Ishikawa (cell line): ENCODE data around the gene PRTG.

Source experiments
- CEBPB ChIP-seq: IDR thresholded peaks from 2 replicates; pipeline ENCODE4 v1.6.1; 2012
- CREB1 ChIP-seq: IDR thresholded peaks from 2 replicates; pipeline ENCODE4 v1.6.1; 2012; ENCODE audit warnings: low read depth
- EP300 ChIP-seq: IDR thresholded peaks from 2 replicates; pipeline ENCODE4 v1.6.1; 2012; ENCODE audit warnings: borderline replicate concordance
- FOXM1 ChIP-seq: IDR thresholded peaks from 2 replicates; pipeline ENCODE4 v1.6.1; 2012; ENCODE audit warnings: low read depth, borderline replicate concordance
- MAX ChIP-seq: IDR thresholded peaks from 2 replicates; pipeline ENCODE4 v1.6.1; 2012
- NFIC ChIP-seq: IDR thresholded peaks from 2 replicates; pipeline ENCODE4 v1.6.1; 2012
- RAD21 ChIP-seq: IDR thresholded peaks from 2 replicates; pipeline ENCODE4 v1.6.1; 2012; ENCODE audit warnings: low read depth
- TAF1 ChIP-seq: IDR thresholded peaks from 2 replicates; pipeline ENCODE4 v1.6.1; 2012; ENCODE audit warnings: low read depth, mild to moderate bottlenecking
- TEAD4 ChIP-seq: IDR thresholded peaks from 2 replicates; pipeline ENCODE4 v1.6.1; 2012
- USF1 ChIP-seq: IDR thresholded peaks from 2 replicates; pipeline ENCODE4 v1.6.1; 2012
- YY1 ChIP-seq: IDR thresholded peaks from 2 replicates; pipeline ENCODE4 v1.6.1; 2012; ENCODE audit warnings: low read depth
- ZBTB7A ChIP-seq: IDR thresholded peaks from 2 replicates; pipeline ENCODE4 v1.6.1; 2012; ENCODE audit warnings: low read depth
- TF ChIP-seq, protein P1 (sequence below): IDR thresholded peaks from 2 replicates; pipeline ENCODE4 v1.6.1; 2012; ENCODE audit warnings: low read depth, mild to moderate bottlenecking

DNA sequence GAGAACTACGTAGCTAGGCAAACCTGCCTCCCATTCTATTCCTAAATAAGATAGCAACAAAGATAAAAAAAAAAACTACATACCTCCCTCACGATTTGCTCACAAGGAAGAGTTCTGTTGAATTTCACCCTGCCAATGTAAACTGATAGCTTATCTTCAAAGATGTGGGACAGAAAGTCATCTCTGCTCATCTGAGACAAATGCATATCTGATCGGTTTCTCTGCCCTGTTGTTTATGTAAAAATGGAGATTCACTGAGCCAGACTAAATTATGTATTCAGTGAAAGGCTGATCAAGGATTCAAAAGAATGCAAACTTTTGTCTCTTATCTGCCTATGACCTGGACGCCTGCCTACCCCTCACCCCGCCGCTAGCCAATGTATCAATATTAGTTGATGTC, 166.0 kb downstream of the PRTG start:
- no peak for TF ChIP-seq TAF1
- no peak for TF ChIP-seq NFIC
- TF ChIP-seq MAX, result no peak
- TF ChIP-seq TEAD4, result no peak
- no peak for TF ChIP-seq FOXM1
- TF ChIP-seq USF1, result no peak
- TF ChIP-seq EP300, result no peak
- TF ChIP-seq, protein P1, sequence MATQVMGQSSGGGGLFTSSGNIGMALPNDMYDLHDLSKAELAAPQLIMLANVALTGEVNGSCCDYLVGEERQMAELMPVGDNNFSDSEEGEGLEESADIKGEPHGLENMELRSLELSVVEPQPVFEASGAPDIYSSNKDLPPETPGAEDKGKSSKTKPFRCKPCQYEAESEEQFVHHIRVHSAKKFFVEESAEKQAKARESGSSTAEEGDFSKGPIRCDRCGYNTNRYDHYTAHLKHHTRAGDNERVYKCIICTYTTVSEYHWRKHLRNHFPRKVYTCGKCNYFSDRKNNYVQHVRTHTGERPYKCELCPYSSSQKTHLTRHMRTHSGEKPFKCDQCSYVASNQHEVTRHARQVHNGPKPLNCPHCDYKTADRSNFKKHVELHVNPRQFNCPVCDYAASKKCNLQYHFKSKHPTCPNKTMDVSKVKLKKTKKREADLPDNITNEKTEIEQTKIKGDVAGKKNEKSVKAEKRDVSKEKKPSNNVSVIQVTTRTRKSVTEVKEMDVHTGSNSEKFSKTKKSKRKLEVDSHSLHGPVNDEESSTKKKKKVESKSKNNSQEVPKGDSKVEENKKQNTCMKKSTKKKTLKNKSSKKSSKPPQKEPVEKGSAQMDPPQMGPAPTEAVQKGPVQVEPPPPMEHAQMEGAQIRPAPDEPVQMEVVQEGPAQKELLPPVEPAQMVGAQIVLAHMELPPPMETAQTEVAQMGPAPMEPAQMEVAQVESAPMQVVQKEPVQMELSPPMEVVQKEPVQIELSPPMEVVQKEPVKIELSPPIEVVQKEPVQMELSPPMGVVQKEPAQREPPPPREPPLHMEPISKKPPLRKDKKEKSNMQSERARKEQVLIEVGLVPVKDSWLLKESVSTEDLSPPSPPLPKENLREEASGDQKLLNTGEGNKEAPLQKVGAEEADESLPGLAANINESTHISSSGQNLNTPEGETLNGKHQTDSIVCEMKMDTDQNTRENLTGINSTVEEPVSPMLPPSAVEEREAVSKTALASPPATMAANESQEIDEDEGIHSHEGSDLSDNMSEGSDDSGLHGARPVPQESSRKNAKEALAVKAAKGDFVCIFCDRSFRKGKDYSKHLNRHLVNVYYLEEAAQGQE, result no peak
- no peak for TF ChIP-seq YY1
- TF ChIP-seq RAD21, result no peak
- no peak for TF ChIP-seq ZBTB7A
- no peak for TF ChIP-seq CREB1
- TF ChIP-seq CEBPB, result no peak
